Endothelial cell of umbilical vein (primary cell): ENCODE measurements around the gene LPP. TPM values are rescaled to one million over a fixed set of nuclear protein-coding genes. Genes with fewer than 3 reads are reported as not detected.

Experiments
- BruUV-seq: library from RNA; stranded (reverse); fragments of 400-500 nt; replicated peaks from 2 replicates; lab custom pipeline; 2021; lab: Mats Ljungman, UMichigan
- CTCF ChIA-PET: fragments of 300-600, 350-600 bp; sonication (Branson Sonifier 250); formaldehyde crosslinking; loops from one replicate; lab custom pipeline; 2021; ENCODE audit warnings: antibody characterized with exemption, inconsistent platforms; lab: Charles Lee
- POLR2A ChIA-PET: fragments of 300-600, 350-600 bp; sonication (Branson Sonifier 250); formaldehyde crosslinking; loops from one replicate; lab custom pipeline; 2021; ENCODE audit warnings: antibody characterized with exemption, inconsistent platforms; lab: Charles Lee
- DNase-seq: peaks from one replicate; pipeline ENCODE4 v3.0.0-alpha.2; 2011; ENCODE audit warnings: low read depth, low spot score
- FAIRE-seq: peaks from 2 replicates; lab custom pipeline; 2011; peaks lifted over from hg19 to GRCh38; lab: Jason Lieb, UNC
- H2AFZ ChIP-seq: 2 replicates; pipeline ENCODE4 v1.6.0; 2012; ENCODE audit warnings: low read depth, low read length, control low read depth, inconsistent platforms
- H3K27ac ChIP-seq: 2 replicates; pipeline ENCODE4 v1.5.1; 2011; ENCODE audit warnings: low read depth, mild to moderate bottlenecking, control low read depth, low read length, moderate library complexity; ENCODE audit not compliant: insufficient read depth
- H3K27me3 ChIP-seq, 2 experiments: 2 replicates each; pipeline versions ENCODE4 v1.6.0 to v1.6.1; 2011; ENCODE audit warnings: low read length in 2 of 2, mixed read lengths in 1 of 2; ENCODE audit not compliant: control insufficient read depth in 2 of 2, insufficient read depth in 2 of 2
- H3K36me3 ChIP-seq, 2 experiments: 2 replicates in 1 of 2; 3 replicates in 1 of 2; pipeline ENCODE4 v1.5.1; 2011; ENCODE audit warnings: low read length in 2 of 2, mild to moderate bottlenecking in 1 of 2, moderate library complexity in 1 of 2; ENCODE audit not compliant: control insufficient read depth in 2 of 2, insufficient read depth in 2 of 2; ENCODE audit errors: extremely low read depth in 1 of 2
- H3K4me1 ChIP-seq: 3 replicates; pipeline ENCODE4 v1.5.1; 2011; ENCODE audit warnings: mild to moderate bottlenecking, low read length; ENCODE audit not compliant: control insufficient read depth, insufficient read depth; ENCODE audit errors: extremely low read depth
- H3K4me2 ChIP-seq: 2 replicates; pipeline ENCODE4 v1.6.1; 2011; ENCODE audit warnings: low read length, control low read depth, mixed read lengths; ENCODE audit not compliant: insufficient read depth
- H3K4me3 ChIP-seq, 3 experiments: fragments of 200-600 bp in 1 of 3; sonication (generic), shearing (Covaris generic) in 1 of 3; replicated peaks in 1 of 3; 2 replicates each; pipeline ENCODE4 v1.5.1; 2011 to 2016; ENCODE audit warnings: control low read depth in 3 of 3, low read length in 3 of 3, mild to moderate bottlenecking in 2 of 3, inconsistent platforms in 1 of 3, low read depth in 1 of 3, moderate library complexity in 1 of 3; ENCODE audit not compliant: insufficient read depth in 1 of 3
- H3K79me2 ChIP-seq: 2 replicates; pipeline ENCODE4 v1.6.0; 2012; ENCODE audit warnings: low read length, inconsistent platforms; ENCODE audit not compliant: control insufficient read depth, insufficient read depth
- H3K9ac ChIP-seq: replicated peaks from 2 replicates; pipeline ENCODE3; 2011; ENCODE audit warnings: low read length, control low read depth; ENCODE audit not compliant: insufficient read depth; ENCODE audit errors: extremely low read depth
- H3K9me1 ChIP-seq: replicated peaks from 3 replicates; pipeline ENCODE4 v1.6.0; 2011; ENCODE audit warnings: mild to moderate bottlenecking, low read length; ENCODE audit not compliant: control insufficient read depth, insufficient read depth; ENCODE audit errors: extremely low read depth
- H3K9me3 ChIP-seq: replicated peaks from 2 replicates; pipeline ENCODE4 v1.5.1; 2012; ENCODE audit warnings: low read length, inconsistent platforms; ENCODE audit not compliant: control insufficient read depth, insufficient read depth
- H4K20me1 ChIP-seq: replicated peaks from 2 replicates; pipeline ENCODE3; 2011; ENCODE audit warnings: mild to moderate bottlenecking, low read length; ENCODE audit not compliant: control insufficient read depth, insufficient read depth; ENCODE audit errors: extremely low read depth
- FOS ChIP-seq: IDR thresholded peaks from 2 replicates; pipeline ENCODE4 v1.6.1; 2011; ENCODE audit warnings: mild to moderate bottlenecking, low read length, moderate library complexity, borderline replicate concordance; ENCODE audit not compliant: insufficient read depth
- GATA2 ChIP-seq: IDR thresholded peaks from 2 replicates; pipeline ENCODE4 v1.7.0; 2011; ENCODE audit warnings: low read depth, mild to moderate bottlenecking, moderate library complexity, mixed read lengths, low read length; ENCODE audit not compliant: insufficient read length, insufficient read depth
- JUN ChIP-seq: IDR thresholded peaks from 2 replicates; pipeline ENCODE4 v1.6.1; 2011; ENCODE audit warnings: borderline replicate concordance, low read depth; ENCODE audit not compliant: insufficient read length, insufficient read depth
- MYC ChIP-seq: IDR thresholded peaks from one replicate; pipeline ENCODE4 v1.6.1; 2011; ENCODE audit warnings: mild to moderate bottlenecking, low read depth, low read length
- dilution Hi-C: fragments of 300-500 bp; cut with MboI; formaldehyde crosslinking; loops from one replicate; pipeline ENCODE4 v1.15.0; 2019; ENCODE audit warnings: low sequenced_read_pairs; ENCODE audit not compliant: extremely low pct_ligation_motif_present
- intact Hi-C: fragments of 100-400 bp; cut with micrococcal nuclease; formaldehyde crosslinking; loops from one replicate; pipeline ENCODE4 v1.10.0; 2022
- polyA plus RNA-seq, 4 experiments: library from polyadenylated mRNA; depleted of rRNA in 3 of 4; stranded (reverse) in 3 of 4; unstranded in 1 of 4; fragments of >200 nt; gene quantifications; 2 replicates each; pipeline versions ENCODE4 v1.2.1 to v1.2.3, GENCODE V29; 2011 to 2012; ENCODE audit warnings: missing spikeins in 1 of 4
- total RNA-seq: library from RNA; stranded (reverse); gene quantifications from 2 replicates; pipeline ENCODE4 v1.2.3, GENCODE V29; 2021
- TF ChIP-seq, protein P1 (sequence below): IDR thresholded peaks from 2 replicates; pipeline ENCODE4 v1.6.1; 2011; ENCODE audit not compliant: insufficient read depth, insufficient read length
- TF ChIP-seq, protein P2 (sequence below), 2 donors: IDR thresholded peaks; 1 replicate in 1 of 2; 2 replicates in 1 of 2; pipeline ENCODE4 v1.5.1; 2011; ENCODE audit warnings: low read length in 2 of 2, mild to moderate bottlenecking in 2 of 2, moderate library complexity in 2 of 2, control low read depth in 1 of 2, inconsistent platforms in 1 of 2, low read depth in 1 of 2; ENCODE audit not compliant: insufficient read depth in 1 of 2; ENCODE audit errors: extremely low read depth in 1 of 2

The LPP gene
- total and polyA plus RNA-seq, 2 donors (not counting 3 experiments of a cell fraction or from before 2014, with no cell fraction given): 16.9 to 153 TPM

DNA sequence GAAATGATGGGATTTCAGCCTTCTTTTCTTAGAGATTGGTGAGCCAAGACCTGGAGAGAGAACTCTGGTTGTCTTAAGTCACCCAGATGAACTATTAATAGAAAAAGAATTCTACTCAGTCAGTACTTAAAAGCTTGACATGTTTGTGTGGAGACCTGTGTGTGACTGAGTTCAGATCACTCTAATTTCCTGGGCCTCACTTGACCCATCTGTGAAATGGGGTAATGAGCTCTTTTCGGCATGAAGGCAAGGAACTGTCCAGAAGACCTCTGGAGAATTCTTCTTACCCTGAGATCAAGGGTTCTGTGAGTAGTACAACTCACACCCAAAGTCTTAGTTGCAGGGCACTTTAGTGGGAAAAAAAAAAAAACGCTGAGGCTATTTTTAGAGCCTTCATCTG lies 92.9 kb downstream of the LPP start:
- no TSS peak for BruUV-seq
- DNase-seq: no peak
- Histone ChIP-seq H3K9me1 (no peaks in the 10 kb centered on the region), H3K27ac (no peak overlapping the region), H3K9ac (no peak overlapping the region), H3K4me2 (no peak overlapping the region), H3K79me2 (peaks cover 13% of the 10 kb centered on the region), H2AFZ (no peak overlapping the region), H3K9me3 (no peaks in the 10 kb centered on the region), H4K20me1 (no peaks in the 10 kb centered on the region), H3K4me1 (peaks cover 4% of the 10 kb centered on the region), H3K4me3 (no peak overlapping the region), H3K27me3 (no peaks in the 10 kb centered on the region), H3K36me3 (no peaks in the 10 kb centered on the region)
- no peak for TF ChIP-seq MYC
- TF ChIP-seq, protein P1, sequence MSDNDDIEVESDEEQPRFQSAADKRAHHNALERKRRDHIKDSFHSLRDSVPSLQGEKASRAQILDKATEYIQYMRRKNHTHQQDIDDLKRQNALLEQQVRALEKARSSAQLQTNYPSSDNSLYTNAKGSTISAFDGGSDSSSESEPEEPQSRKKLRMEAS: no peak
- no peak for TF ChIP-seq GATA2
- TF ChIP-seq, protein P2, sequence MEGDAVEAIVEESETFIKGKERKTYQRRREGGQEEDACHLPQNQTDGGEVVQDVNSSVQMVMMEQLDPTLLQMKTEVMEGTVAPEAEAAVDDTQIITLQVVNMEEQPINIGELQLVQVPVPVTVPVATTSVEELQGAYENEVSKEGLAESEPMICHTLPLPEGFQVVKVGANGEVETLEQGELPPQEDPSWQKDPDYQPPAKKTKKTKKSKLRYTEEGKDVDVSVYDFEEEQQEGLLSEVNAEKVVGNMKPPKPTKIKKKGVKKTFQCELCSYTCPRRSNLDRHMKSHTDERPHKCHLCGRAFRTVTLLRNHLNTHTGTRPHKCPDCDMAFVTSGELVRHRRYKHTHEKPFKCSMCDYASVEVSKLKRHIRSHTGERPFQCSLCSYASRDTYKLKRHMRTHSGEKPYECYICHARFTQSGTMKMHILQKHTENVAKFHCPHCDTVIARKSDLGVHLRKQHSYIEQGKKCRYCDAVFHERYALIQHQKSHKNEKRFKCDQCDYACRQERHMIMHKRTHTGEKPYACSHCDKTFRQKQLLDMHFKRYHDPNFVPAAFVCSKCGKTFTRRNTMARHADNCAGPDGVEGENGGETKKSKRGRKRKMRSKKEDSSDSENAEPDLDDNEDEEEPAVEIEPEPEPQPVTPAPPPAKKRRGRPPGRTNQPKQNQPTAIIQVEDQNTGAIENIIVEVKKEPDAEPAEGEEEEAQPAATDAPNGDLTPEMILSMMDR (IDR thresholded peaks at IDR 0.05; ENCODE audit: extremely low read depth in 1 of 2, insufficient read depth in 1 of 2, low read depth in 1 of 2, low read length in 2 of 2): no peak
- TF ChIP-seq FOS: no peak
- no peak for TF ChIP-seq JUN
- POLR2A ChIA-PET: no interaction called here
- dilution Hi-C loops: no loop called here
- intact Hi-C loops: no loop called here
- no peak for FAIRE-seq
- CTCF ChIA-PET: no interaction called here
